HepG2 (cell line): ENCODE results near the gene TP73. TPM values are rescaled to one million over a fixed set of nuclear protein-coding genes. Genes with fewer than 3 reads are reported as not detected.

Source experiments
- GFI1 ChIP-seq: sonication (generic); formaldehyde crosslinking; IDR thresholded peaks from 2 replicates; pipeline ENCODE4 v1.5.0; 2020; ENCODE audit warnings: missing genetic modification reagents, mild to moderate bottlenecking, borderline replicate concordance
- IKZF4 ChIP-seq: sonication (generic); formaldehyde crosslinking; IDR thresholded peaks from 2 replicates; pipeline ENCODE4 v1.5.1; 2020; ENCODE audit warnings: borderline replicate concordance, mild to moderate bottlenecking, low read depth, missing genetic modification reagents; ENCODE audit errors: not compliant biosample characterization
- KLF13 ChIP-seq: sonication (generic); formaldehyde crosslinking; IDR thresholded peaks from 2 replicates; pipeline ENCODE4 v1.4.0; 2020; ENCODE audit warnings: mild to moderate bottlenecking, missing genetic modification reagents
- KLF16 ChIP-seq, 2 experiments: sonication (generic) in 1 of 2; formaldehyde crosslinking in 1 of 2; IDR thresholded peaks; 2 replicates each; pipeline versions ENCODE4 v1.6.1 to v1.8.0; 2016 to 2023; ENCODE audit warnings: missing genetic modification reagents in 2 of 2, missing compliant biosample characterization in 1 of 2
- MIER3 ChIP-seq: IDR thresholded peaks from 2 replicates; pipeline ENCODE4 v1.6.1; 2016; ENCODE audit warnings: missing compliant biosample characterization, borderline replicate concordance
- NCOR1 ChIP-seq: fragments of 200-600 bp; sonication (generic); IDR thresholded peaks from 2 replicates; pipeline ENCODE4 v1.7.0; 2017; ENCODE audit warnings: antibody characterized with exemption, low read length, borderline replicate concordance
- RBM39 ChIP-seq: fragments of 200-400 bp; formaldehyde crosslinking; IDR thresholded peaks from one replicate; pipeline ENCODE4 v1.6.1; 2018; ENCODE audit warnings: antibody characterized with exemption, mild to moderate bottlenecking, low read depth, low read length; ENCODE audit not compliant: poor library complexity, severe bottlenecking
- RFX1 ChIP-seq: fragments of 450-650 bp; IDR thresholded peaks from 2 replicates; pipeline ENCODE4 v1.6.1; 2017
- SIX4 ChIP-seq: sonication (generic); formaldehyde crosslinking; IDR thresholded peaks from 2 replicates; pipeline ENCODE4 v1.4.0; 2020; ENCODE audit warnings: missing genetic modification reagents
- SOX6 ChIP-seq, 2 experiments: fragments of 450-650 bp in 1 of 2; sonication (generic) in 1 of 2; formaldehyde crosslinking in 1 of 2; IDR thresholded peaks; 2 replicates each; pipeline versions ENCODE4 v1.4.0 to v1.6.1; 2017 to 2020; ENCODE audit warnings: antibody characterized with exemption in 1 of 2, mild to moderate bottlenecking in 1 of 2, missing genetic modification reagents in 1 of 2
- SRSF4 ChIP-seq: fragments of 200-400 bp; formaldehyde crosslinking; IDR thresholded peaks from one replicate; pipeline ENCODE4 v1.6.1; 2018; ENCODE audit warnings: mild to moderate bottlenecking, low read depth, low read length, moderate library complexity; ENCODE audit not compliant: poor library complexity, severe bottlenecking
- TCF7L2 ChIP-seq: IDR thresholded peaks from 2 replicates; pipeline ENCODE4 v1.6.1; 2011; ENCODE audit warnings: mild to moderate bottlenecking, low read depth, low read length, moderate library complexity
- TSC22D2 ChIP-seq: sonication (generic); formaldehyde crosslinking; IDR thresholded peaks from 2 replicates; pipeline ENCODE4 v1.5.1; 2020; ENCODE audit warnings: missing genetic modification reagents, mild to moderate bottlenecking, borderline replicate concordance
- ZNF432 ChIP-seq: sonication (generic); formaldehyde crosslinking; IDR thresholded peaks from 2 replicates; pipeline ENCODE4 v1.5.0; 2020; ENCODE audit warnings: missing genetic modification reagents, mild to moderate bottlenecking, borderline replicate concordance
- ZSCAN30 ChIP-seq: sonication (generic); formaldehyde crosslinking; IDR thresholded peaks from 2 replicates; pipeline ENCODE4 v1.5.0; 2020; ENCODE audit warnings: mild to moderate bottlenecking, missing genetic modification reagents
- polyA plus RNA-seq, 8 experiments: library from polyadenylated mRNA; depleted of rRNA in 3 of 8; stranded (reverse) in 7 of 8; unstranded in 1 of 8; fragments of >200 nt; fragmentation: Illumina TruSeq in 4 of 8; extraction: Trizol in 4 of 8; gene quantifications; 2 replicates each; pipeline versions ENCODE4 v1.2.1 to v1.2.3, GENCODE V29; 2011 to 2016; ENCODE audit warnings: low read depth in 4 of 8, missing spikeins in 1 of 8, mixed read lengths in 1 of 8; ENCODE audit not compliant: insufficient read depth in 1 of 8
- total RNA-seq, 5 experiments: library from RNA; depleted of rRNA; stranded (reverse); fragments of >200 nt; fragmentation: Illumina TruSeq; extraction: Trizol; gene quantifications; 2 replicates each; pipeline ENCODE4 v1.2.3, GENCODE V29; 2016; ENCODE audit warnings: low read depth in 1 of 5
- TF ChIP-seq, protein P1 (sequence below): sonication (generic); formaldehyde crosslinking; IDR thresholded peaks from 2 replicates; pipeline ENCODE4 v1.4.0; 2020; ENCODE audit warnings: missing genetic modification reagents
- TF ChIP-seq, protein P2 (sequence below): sonication (generic); formaldehyde crosslinking; conservative IDR thresholded peaks from 2 replicates; pipeline ENCODE4 v1.5.0; 2020; ENCODE audit warnings: missing genetic modification reagents
- TF ChIP-seq, protein P3 (sequence below): sonication (generic); formaldehyde crosslinking; IDR thresholded peaks from 2 replicates; pipeline ENCODE4 v1.4.0; 2020; ENCODE audit warnings: low read depth, missing genetic modification reagents
- TF ChIP-seq, protein P4 (sequence below): sonication (generic); formaldehyde crosslinking; IDR thresholded peaks from 2 replicates; pipeline ENCODE4 v1.5.0; 2020; ENCODE audit warnings: mild to moderate bottlenecking, missing genetic modification reagents

TP73 gene
- total and polyA plus RNA-seq, 2 of the 13 experiments (the other 11 are each of a cell fraction or from before 2014, with no cell fraction given), result 0.49 to 1.1 TPM

DNA sequence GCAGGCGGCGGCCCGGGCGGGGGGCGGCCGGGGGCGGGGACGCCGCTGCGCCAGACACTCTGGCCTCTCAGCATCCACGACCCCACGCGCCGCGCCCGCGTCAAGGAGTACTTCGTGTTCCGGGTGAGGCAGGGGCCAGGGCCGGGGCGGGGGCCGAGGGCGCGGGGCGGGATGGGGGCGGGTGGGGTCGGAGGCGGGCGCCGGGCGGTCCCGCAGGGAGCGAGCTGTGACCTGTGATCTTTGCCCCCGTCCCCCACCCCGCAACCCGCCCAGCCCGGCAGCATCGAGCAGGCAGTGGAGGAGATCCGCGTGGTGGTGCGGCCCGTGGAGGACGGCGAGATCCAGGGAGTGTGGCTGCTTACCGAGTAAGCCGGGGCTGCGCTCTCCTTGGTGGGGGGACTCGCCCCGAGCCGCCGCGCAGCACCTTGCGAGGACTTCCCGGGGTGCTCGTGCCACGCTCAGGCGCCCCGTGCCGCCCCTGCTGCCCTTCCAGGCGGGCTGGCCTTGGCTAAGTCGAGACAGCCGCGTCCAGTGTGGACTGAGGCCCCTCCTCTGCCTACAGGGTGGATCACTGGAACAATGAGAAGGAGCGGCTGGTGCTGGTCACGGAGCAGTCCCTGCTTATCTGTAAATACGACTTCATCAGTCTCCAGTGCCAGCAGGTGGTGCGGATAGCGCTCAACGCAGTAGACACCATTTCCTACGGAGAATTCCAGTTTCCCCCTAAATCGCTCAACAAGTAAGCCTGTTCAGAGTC lies 27.0 kb upstream of the TP73 start (continued):
- TF ChIP-seq NCOR1 (peak; percentile 37; the same call in 1 of the 2 replicates), KLF16 (CRISPR knock-in tag; IDR thresholded peaks at IDR 0.05) (no peak), GFI1 (CRISPR knock-in tag) (no peak), TSC22D2 (no peak), SRSF4 (no peak), MIER3 (CRISPR knock-in tag) (no peak), ZSCAN30 (no peak), RBM39 (no peak), ZNF432 (no peak), SOX6 (IDR thresholded peaks at IDR 0.05) (no peak), SOX6 (CRISPR knock-in tag; IDR thresholded peaks at IDR 0.05) (peak; percentile 78), KLF13 (CRISPR knock-in tag) (no peak), SIX4 (CRISPR knock-in tag) (no peak), TCF7L2 (no peak), IKZF4 (peak; percentile 70), RFX1 (no peak)
- TF ChIP-seq, protein P1, sequence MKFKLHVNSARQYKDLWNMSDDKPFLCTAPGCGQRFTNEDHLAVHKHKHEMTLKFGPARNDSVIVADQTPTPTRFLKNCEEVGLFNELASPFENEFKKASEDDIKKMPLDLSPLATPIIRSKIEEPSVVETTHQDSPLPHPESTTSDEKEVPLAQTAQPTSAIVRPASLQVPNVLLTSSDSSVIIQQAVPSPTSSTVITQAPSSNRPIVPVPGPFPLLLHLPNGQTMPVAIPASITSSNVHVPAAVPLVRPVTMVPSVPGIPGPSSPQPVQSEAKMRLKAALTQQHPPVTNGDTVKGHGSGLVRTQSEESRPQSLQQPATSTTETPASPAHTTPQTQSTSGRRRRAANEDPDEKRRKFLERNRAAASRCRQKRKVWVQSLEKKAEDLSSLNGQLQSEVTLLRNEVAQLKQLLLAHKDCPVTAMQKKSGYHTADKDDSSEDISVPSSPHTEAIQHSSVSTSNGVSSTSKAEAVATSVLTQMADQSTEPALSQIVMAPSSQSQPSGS (CRISPR knock-in tag), result no peak
- TF ChIP-seq, protein P2, sequence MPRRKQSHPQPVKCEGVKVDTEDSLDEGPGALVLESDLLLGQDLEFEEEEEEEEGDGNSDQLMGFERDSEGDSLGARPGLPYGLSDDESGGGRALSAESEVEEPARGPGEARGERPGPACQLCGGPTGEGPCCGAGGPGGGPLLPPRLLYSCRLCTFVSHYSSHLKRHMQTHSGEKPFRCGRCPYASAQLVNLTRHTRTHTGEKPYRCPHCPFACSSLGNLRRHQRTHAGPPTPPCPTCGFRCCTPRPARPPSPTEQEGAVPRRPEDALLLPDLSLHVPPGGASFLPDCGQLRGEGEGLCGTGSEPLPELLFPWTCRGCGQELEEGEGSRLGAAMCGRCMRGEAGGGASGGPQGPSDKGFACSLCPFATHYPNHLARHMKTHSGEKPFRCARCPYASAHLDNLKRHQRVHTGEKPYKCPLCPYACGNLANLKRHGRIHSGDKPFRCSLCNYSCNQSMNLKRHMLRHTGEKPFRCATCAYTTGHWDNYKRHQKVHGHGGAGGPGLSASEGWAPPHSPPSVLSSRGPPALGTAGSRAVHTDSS (CRISPR knock-in tag), result no peak
- TF ChIP-seq, protein P3, sequence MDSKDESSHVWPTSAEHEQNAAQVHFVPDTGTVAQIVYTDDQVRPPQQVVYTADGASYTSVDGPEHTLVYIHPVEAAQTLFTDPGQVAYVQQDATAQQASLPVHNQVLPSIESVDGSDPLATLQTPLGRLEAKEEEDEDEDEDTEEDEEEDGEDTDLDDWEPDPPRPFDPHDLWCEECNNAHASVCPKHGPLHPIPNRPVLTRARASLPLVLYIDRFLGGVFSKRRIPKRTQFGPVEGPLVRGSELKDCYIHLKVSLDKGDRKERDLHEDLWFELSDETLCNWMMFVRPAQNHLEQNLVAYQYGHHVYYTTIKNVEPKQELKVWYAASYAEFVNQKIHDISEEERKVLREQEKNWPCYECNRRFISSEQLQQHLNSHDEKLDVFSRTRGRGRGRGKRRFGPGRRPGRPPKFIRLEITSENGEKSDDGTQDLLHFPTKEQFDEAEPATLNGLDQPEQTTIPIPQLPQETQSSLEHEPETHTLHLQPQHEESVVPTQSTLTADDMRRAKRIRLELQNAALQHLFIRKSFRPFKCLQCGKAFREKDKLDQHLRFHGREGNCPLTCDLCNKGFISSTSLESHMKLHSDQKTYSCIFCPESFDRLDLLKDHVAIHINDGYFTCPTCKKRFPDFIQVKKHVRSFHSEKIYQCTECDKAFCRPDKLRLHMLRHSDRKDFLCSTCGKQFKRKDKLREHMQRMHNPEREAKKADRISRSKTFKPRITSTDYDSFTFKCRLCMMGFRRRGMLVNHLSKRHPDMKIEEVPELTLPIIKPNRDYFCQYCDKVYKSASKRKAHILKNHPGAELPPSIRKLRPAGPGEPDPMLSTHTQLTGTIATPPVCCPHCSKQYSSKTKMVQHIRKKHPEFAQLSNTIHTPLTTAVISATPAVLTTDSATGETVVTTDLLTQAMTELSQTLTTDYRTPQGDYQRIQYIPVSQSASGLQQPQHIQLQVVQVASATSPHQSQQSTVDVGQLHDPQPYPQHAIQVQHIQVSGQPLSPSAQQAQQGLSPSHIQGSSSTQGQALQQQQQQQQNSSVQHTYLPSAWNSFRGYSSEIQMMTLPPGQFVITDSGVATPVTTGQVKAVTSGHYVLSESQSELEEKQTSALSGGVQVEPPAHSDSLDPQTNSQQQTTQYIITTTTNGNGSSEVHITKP (CRISPR knock-in tag), result no peak
- TF ChIP-seq, protein P4, sequence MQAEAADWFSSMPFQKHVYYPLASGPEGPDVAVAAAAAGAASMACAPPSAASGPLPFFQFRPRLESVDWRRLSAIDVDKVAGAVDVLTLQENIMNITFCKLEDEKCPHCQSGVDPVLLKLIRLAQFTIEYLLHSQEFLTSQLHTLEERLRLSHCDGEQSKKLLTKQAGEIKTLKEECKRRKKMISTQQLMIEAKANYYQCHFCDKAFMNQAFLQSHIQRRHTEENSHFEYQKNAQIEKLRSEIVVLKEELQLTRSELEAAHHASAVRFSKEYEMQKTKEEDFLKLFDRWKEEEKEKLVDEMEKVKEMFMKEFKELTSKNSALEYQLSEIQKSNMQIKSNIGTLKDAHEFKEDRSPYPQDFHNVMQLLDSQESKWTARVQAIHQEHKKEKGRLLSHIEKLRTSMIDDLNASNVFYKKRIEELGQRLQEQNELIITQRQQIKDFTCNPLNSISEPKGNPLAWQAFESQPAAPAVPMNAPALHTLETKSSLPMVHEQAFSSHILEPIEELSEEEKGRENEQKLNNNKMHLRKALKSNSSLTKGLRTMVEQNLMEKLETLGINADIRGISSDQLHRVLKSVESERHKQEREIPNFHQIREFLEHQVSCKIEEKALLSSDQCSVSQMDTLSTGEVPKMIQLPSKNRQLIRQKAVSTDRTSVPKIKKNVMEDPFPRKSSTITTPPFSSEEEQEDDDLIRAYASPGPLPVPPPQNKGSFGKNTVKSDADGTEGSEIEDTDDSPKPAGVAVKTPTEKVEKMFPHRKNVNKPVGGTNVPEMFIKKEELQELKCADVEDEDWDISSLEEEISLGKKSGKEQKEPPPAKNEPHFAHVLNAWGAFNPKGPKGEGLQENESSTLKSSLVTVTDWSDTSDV, result 0 out of 2 replicates have a peak, but pooled peaks have one; percentile 28
